GM19193 (cell line): ENCODE results near the gene GET4.

ENCODE experiments used
- POLR2A ChIP-seq: IDR thresholded peaks from 4 replicates; pipeline ENCODE4 v1.6.1; 2011; ENCODE audit not compliant: insufficient read depth, insufficient read length; ENCODE audit errors: extremely low read depth

GET4 gene

GRCh38 chr7:876077-876971 lies at the start of gene GET4:
Gene GET4 (plus strand): TSS chr7:876554. CDS start chr7:876646, 92 bp downstream.
- TF ChIP-seq POLR2A, result peak; percentile 82

GRCh38 chr7:828793-829561 lies 47.4 kb upstream of the GET4 start:
- TF ChIP-seq POLR2A, result no peak

- no peak for TF ChIP-seq POLR2A
Measured at GRCh38 chr7:830069-830468, 46.3 kb upstream of the GET4 start.

- no peak for TF ChIP-seq POLR2A
Measured at GRCh38 chr7:831596-832166, 44.7 kb upstream of the GET4 start.

GRCh38 chr7:832167-832967 lies 44.0 kb upstream of the GET4 start, which contains the start of gene SUN1:
Gene SUN1 (plus strand): TSS chr7:832476. CDS start chr7:832525, 49 bp downstream.
- no peak for TF ChIP-seq POLR2A

- no peak for TF ChIP-seq POLR2A
Measured at GRCh38 chr7:832968-833424, 43.4 kb upstream of the GET4 start.

- no peak for TF ChIP-seq POLR2A
Measured at GRCh38 chr7:833601-834258, 42.6 kb upstream of the GET4 start.

GRCh38 chr7:834277-834676 lies 42.1 kb upstream of the GET4 start:
- no peak for TF ChIP-seq POLR2A

GRCh38 chr7:835021-835420 lies 41.3 kb upstream of the GET4 start:
- no peak for TF ChIP-seq POLR2A

- TF ChIP-seq POLR2A, result no peak
Measured at GRCh38 chr7:835485-836401, 40.6 kb upstream of the GET4 start.

GRCh38 chr7:836429-836828 lies 39.9 kb upstream of the GET4 start:
- TF ChIP-seq POLR2A, result no peak

GRCh38 chr7:837001-837400 lies 39.4 kb upstream of the GET4 start:
- no peak for TF ChIP-seq POLR2A

GRCh38 chr7:840001-840600 lies 36.3 kb upstream of the GET4 start:
- no peak for TF ChIP-seq POLR2A

GRCh38 chr7:841943-842342 lies 34.4 kb upstream of the GET4 start:
- no peak for TF ChIP-seq POLR2A
